HG03342 (cell line): ENCODE measurements around the gene SIRT6.
"Not testable (repeated sequence)": the region's sequence is repeated elsewhere in the genome, so short reads cannot be mapped to it uniquely, and the experiment has no call there.

Experiments
- ATAC-seq: cut with Tn5 transposase; IDR thresholded peaks from one replicate; pipeline ENCODE4 v1.9.1; 2021; ENCODE audit warnings: mild to moderate bottlenecking, moderate library complexity; ENCODE audit not compliant: unreplicated experiment

The SIRT6 gene

DNA sequence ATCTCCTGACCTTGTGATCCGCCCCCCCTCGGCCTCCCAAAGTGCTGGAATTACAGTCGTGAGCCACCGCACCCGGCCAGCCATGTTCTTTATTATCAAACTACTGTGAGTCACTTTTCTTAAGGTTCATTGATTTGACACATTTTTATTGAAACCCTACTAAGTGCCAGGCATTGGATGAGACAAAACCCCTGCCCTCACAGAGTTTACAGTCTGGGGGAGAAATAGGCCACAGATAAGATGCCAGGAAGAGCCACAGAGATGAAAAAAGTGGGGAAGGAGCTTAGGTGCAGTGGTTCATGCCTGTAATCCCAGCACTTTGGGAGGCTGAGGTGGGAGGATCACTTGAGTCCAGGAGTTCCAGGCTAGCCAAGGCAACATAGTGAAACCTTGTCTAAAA, 43.9 kb downstream of the SIRT6 start:
- ATAC-seq = no peak

GRCh38 chr19:4136680-4137088, 45.7 kb downstream of the SIRT6 start:
- ATAC-seq = no peak

- ATAC-seq = not testable (repeated sequence)
Observed at GRCh38 chr19:4135386-4135785, 47.0 kb downstream of the SIRT6 start.

DNA sequence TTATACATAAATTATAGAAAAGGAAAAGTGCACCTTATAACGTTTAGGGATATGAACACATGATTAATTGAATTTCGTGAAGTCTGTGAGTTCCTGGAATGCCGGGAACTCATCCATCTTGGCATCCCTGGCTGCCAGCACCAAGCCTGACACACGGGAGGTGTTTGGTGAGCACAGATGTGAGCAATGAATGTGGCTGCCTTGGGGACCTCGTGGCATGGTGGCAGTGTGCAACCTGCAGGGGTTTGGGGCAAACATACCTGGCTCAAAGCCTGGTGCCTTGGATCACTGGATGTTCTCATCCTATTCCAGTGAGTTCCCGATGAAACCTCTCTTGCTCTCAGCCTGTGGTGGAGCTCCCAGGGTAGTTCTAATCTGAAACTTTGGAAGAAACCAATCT, 48.0 kb downstream of the SIRT6 start:
- no peak for ATAC-seq

- no peak for ATAC-seq
Observed at GRCh38 chr19:4130744-4131438, 51.5 kb downstream of the SIRT6 start.

- not testable (repeated sequence) for ATAC-seq
Observed at GRCh38 chr19:4129050-4129449, 53.3 kb downstream of the SIRT6 start.

DNA sequence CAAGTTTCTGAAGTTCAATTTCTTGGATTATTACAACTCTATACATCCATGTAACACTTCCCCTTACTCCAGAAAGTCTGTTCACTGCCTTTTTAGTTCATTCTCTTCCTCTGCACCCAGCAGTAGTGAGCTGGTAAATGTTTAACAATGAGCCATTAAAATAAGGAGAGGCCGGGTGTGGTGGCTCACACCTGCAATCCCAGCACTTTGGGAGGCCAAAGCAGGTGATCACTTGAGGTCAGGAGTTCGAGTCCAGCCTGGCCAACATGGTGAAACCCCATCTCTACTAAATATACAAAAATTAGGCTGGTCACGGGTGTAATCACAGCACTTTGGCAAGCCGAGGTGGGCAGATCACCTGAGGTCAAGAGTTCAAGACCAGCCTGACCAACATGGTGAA, 55.0 kb downstream of the SIRT6 start:
- not testable (repeated sequence) for ATAC-seq

- no peak for ATAC-seq
Observed at GRCh38 chr19:4124638-4125037, 57.7 kb downstream of the SIRT6 start.
